Neural cell (in vitro differentiated cells): ENCODE data around the gene CLEC14A. TPM values are rescaled to one million over a fixed set of nuclear protein-coding genes. Genes with fewer than 3 reads are reported as not detected.

ENCODE experiments used
- H2AFZ ChIP-seq: fragments of 200-600, 300-800 bp; sonication (generic), shearing (Covaris generic); 2 replicates; pipeline ENCODE4 v1.6.0; 2014; ENCODE audit warnings: low read depth, mild to moderate bottlenecking, antibody characterized with exemption, low read length, moderate library complexity
- H3F3A ChIP-seq: fragments of 200-600 bp; shearing (Covaris generic); 2 replicates; pipeline ENCODE4 v1.6.1; 2016; ENCODE audit warnings: mild to moderate bottlenecking, moderate library complexity, mixed read lengths, antibody characterized with exemption, low read length; ENCODE audit not compliant: insufficient read depth, poor library complexity, severe bottlenecking
- H3K27ac ChIP-seq: fragments of 200-600, 300-800 bp; sonication (generic), shearing (Covaris generic); 2 replicates; pipeline ENCODE4 v1.5.1; 2014; ENCODE audit warnings: mild to moderate bottlenecking, low read length, moderate library complexity
- H3K27me3 ChIP-seq: fragments of 300-800, 200-600 bp; sonication (generic), shearing (Covaris generic); 2 replicates; pipeline ENCODE4 v1.6.0; 2014; ENCODE audit warnings: mild to moderate bottlenecking, low read depth, low read length, moderate library complexity; ENCODE audit not compliant: insufficient read depth
- H3K36me3 ChIP-seq: fragments of 300-800, 200-600 bp; sonication (generic), shearing (Covaris generic); 2 replicates; pipeline ENCODE4 v1.5.1; 2014; ENCODE audit warnings: mild to moderate bottlenecking, antibody characterized with exemption, low read length, moderate library complexity; ENCODE audit not compliant: insufficient read depth
- H3K4me2 ChIP-seq: fragments of 300-800, 200-600 bp; sonication (generic), shearing (Covaris generic); 2 replicates; pipeline ENCODE4 v1.6.0; 2014; ENCODE audit warnings: mild to moderate bottlenecking, low read length
- H3K4me3 ChIP-seq: fragments of 300-800, 200-600 bp; sonication (generic), shearing (Covaris generic); 2 replicates; pipeline ENCODE4 v1.5.1; 2014; ENCODE audit warnings: mild to moderate bottlenecking, low read length, moderate library complexity
- H3K79me2 ChIP-seq: fragments of 200-600 bp; shearing (Covaris generic); replicated peaks from 2 replicates; pipeline ENCODE4 v1.6.0; 2014; ENCODE audit warnings: mild to moderate bottlenecking, low read length, moderate library complexity; ENCODE audit not compliant: insufficient read depth
- H3K9ac ChIP-seq: fragments of 300-800, 200-600 bp; sonication (generic), shearing (Covaris generic); 2 replicates; pipeline ENCODE4 v1.6.1; 2016; ENCODE audit warnings: mild to moderate bottlenecking, low read length, mixed read lengths
- H3K9me2 ChIP-seq: fragments of 200-600 bp; shearing (Covaris generic); 2 replicates; pipeline ENCODE4 v1.6.1; 2016; ENCODE audit warnings: mild to moderate bottlenecking, low read length, mixed read lengths; ENCODE audit not compliant: insufficient read depth
- H3K9me3 ChIP-seq: fragments of 200-600, 300-800 bp; sonication (generic), shearing (Covaris generic); 2 replicates; pipeline ENCODE4 v1.6.1; 2016; ENCODE audit warnings: mild to moderate bottlenecking, mixed run types, low read length, moderate library complexity, mixed read lengths
- H4K20me1 ChIP-seq: fragments of 200-600 bp; shearing (Covaris generic); 2 replicates; pipeline ENCODE4 v1.6.1; 2016; ENCODE audit warnings: mild to moderate bottlenecking, mixed run types; ENCODE audit not compliant: insufficient read depth
- EP300 ChIP-seq: fragments of 450-650 bp; conservative IDR thresholded peaks from 2 replicates; pipeline ENCODE4 v1.6.1; 2014; ENCODE audit warnings: antibody characterized with exemption, mild to moderate bottlenecking, moderate library complexity; ENCODE audit not compliant: poor library complexity, severe bottlenecking
- EZH2 ChIP-seq: fragments of 200-600, 300-800 bp; shearing (Covaris generic), sonication (generic); IDR thresholded peaks from 2 replicates; pipeline ENCODE4 v1.6.1; 2014; ENCODE audit warnings: antibody characterized with exemption, low read length, borderline replicate concordance, mild to moderate bottlenecking; ENCODE audit not compliant: insufficient read depth, poor library complexity, severe bottlenecking
- MXI1 ChIP-seq: fragments of 450-650 bp; conservative IDR thresholded peaks from 2 replicates; pipeline ENCODE4 v1.6.1; 2014; ENCODE audit warnings: antibody characterized with exemption, mild to moderate bottlenecking; ENCODE audit not compliant: poor library complexity, severe bottlenecking
- POLR2AphosphoS5 ChIP-seq: IDR thresholded peaks from 2 replicates; pipeline ENCODE4 v1.6.1; 2012
- RAD21 ChIP-seq: fragments of 450-650 bp; conservative IDR thresholded peaks from 2 replicates; pipeline ENCODE4 v1.6.1; 2014; ENCODE audit warnings: antibody characterized with exemption, mild to moderate bottlenecking, moderate library complexity
- SMC3 ChIP-seq: fragments of 450-650 bp; conservative IDR thresholded peaks from 2 replicates; pipeline ENCODE4 v1.6.1; 2014; ENCODE audit warnings: antibody characterized with exemption, mild to moderate bottlenecking, moderate library complexity; ENCODE audit not compliant: poor library complexity
- TAF1 ChIP-seq: IDR thresholded peaks from 2 replicates; pipeline ENCODE4 v1.6.1; 2012; ENCODE audit warnings: low read depth
- polyA plus RNA-seq: library from polyadenylated mRNA; depleted of rRNA; stranded (reverse); fragments of >200 nt; gene quantifications from 2 replicates; pipeline ENCODE4 v1.2.3, GENCODE V29; 2014
- TF ChIP-seq, protein P1 (sequence below): IDR thresholded peaks from 2 replicates; pipeline ENCODE4 v1.6.1; 2012; ENCODE audit warnings: borderline replicate concordance
- TF ChIP-seq, protein P2 (sequence below): fragments of 450-650 bp; IDR thresholded peaks from 2 replicates; pipeline ENCODE4 v1.5.1; 2014; ENCODE audit warnings: antibody characterized with exemption, mild to moderate bottlenecking, moderate library complexity; ENCODE audit not compliant: poor library complexity, severe bottlenecking

CLEC14A gene
- polyA plus RNA-seq, 1 donor from 2014 or later: 0.12 TPM

DNA sequence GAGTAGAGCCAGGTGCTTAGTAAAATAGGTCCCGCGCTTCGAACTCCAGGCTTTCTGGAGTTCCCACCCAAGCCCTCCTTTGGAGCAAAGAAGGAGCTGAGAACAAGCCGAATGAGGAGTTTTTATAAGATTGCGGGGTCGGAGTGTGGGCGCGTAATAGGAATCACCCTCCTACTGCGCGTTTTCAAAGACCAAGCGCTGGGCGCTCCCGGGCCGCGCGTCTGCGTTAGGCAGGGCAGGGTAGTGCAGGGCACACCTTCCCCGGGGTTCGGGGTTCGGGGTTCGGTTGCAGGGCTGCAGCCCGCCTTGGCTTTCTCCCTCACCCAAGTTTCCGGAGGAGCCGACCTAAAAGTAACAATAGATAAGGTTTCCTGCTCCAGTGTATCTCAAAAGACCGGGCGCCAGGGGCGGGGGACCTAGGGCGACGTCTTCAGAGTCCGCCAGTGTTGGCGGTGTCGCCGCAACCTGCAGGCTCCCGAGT, 44.6 kb downstream of the CLEC14A start:
- Histone ChIP-seq H3K4me2 (no peak overlapping the region), H3K36me3 (no peaks in the 10 kb centered on the region), H3K27ac (no peak overlapping the region), H2AFZ (no peak overlapping the region), H3K4me3 (peak overlapping the region; percentile 44), H3K79me2 (no peaks in the 10 kb centered on the region), H3K9me3 (peaks cover 11% of the 10 kb centered on the region), H3F3A (no peaks in the 10 kb centered on the region), H3K9ac (no peak overlapping the region), H3K27me3 (peaks cover 63% of the 10 kb centered on the region), H3K9me2 (no peaks in the 10 kb centered on the region), H4K20me1 (no peaks in the 10 kb centered on the region)
- TF ChIP-seq TAF1: no peak
- TF ChIP-seq POLR2AphosphoS5: no peak
- TF ChIP-seq EP300: no peak
- no peak for TF ChIP-seq SMC3

DNA sequence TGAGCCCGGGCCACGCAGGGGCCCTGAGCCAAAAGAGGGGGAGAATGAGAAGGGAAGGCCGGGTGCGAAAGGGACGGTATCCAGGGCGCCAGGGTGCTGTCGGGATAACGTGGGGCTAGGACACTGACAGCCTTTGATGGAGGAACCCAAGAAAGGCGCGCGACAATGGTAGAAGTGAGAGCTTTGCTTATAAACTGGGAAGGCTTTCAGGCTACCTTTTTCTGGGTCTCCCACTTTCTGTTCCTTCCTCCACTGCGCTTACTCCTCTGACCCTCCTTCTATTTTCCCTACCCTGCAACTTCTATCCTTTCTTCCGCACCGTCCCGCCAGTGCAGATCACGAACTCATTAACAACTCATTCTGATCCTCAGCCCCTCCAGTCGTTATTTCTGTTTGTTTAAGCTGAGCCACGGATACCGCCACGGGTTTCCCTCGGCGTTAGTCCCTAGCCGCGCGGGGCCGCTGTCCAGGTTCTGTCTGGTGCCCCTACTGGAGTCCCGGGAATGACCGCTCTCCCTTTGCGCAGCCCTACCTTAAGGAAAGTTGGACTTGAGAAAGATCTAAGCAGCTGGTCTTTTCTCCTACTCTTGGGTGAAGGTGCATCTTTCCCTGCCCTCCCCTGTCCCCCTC, 45.2 kb downstream of the CLEC14A start:
- Histone ChIP-seq H3K4me2 (no peak overlapping the region), H3K27ac (no peak overlapping the region), H3K9ac (no peak overlapping the region), H3K9me2 (no peaks in the 10 kb centered on the region), H3K79me2 (no peaks in the 10 kb centered on the region), H3K4me3 (peak overlapping the region; percentile 44), H3K36me3 (no peaks in the 10 kb centered on the region), H2AFZ (no peak overlapping the region), H3K9me3 (peaks cover 11% of the 10 kb centered on the region), H4K20me1 (no peaks in the 10 kb centered on the region), H3F3A (no peaks in the 10 kb centered on the region), H3K27me3 (peaks cover 64% of the 10 kb centered on the region)
- TF ChIP-seq, protein P1, sequence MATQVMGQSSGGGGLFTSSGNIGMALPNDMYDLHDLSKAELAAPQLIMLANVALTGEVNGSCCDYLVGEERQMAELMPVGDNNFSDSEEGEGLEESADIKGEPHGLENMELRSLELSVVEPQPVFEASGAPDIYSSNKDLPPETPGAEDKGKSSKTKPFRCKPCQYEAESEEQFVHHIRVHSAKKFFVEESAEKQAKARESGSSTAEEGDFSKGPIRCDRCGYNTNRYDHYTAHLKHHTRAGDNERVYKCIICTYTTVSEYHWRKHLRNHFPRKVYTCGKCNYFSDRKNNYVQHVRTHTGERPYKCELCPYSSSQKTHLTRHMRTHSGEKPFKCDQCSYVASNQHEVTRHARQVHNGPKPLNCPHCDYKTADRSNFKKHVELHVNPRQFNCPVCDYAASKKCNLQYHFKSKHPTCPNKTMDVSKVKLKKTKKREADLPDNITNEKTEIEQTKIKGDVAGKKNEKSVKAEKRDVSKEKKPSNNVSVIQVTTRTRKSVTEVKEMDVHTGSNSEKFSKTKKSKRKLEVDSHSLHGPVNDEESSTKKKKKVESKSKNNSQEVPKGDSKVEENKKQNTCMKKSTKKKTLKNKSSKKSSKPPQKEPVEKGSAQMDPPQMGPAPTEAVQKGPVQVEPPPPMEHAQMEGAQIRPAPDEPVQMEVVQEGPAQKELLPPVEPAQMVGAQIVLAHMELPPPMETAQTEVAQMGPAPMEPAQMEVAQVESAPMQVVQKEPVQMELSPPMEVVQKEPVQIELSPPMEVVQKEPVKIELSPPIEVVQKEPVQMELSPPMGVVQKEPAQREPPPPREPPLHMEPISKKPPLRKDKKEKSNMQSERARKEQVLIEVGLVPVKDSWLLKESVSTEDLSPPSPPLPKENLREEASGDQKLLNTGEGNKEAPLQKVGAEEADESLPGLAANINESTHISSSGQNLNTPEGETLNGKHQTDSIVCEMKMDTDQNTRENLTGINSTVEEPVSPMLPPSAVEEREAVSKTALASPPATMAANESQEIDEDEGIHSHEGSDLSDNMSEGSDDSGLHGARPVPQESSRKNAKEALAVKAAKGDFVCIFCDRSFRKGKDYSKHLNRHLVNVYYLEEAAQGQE: no peak
- TF ChIP-seq EP300 (no peak), MXI1 (no peak), RAD21 (no peak), POLR2AphosphoS5 (no peak), TAF1 (no peak), EZH2 (no peak), SMC3 (no peak)
- TF ChIP-seq, protein P2, sequence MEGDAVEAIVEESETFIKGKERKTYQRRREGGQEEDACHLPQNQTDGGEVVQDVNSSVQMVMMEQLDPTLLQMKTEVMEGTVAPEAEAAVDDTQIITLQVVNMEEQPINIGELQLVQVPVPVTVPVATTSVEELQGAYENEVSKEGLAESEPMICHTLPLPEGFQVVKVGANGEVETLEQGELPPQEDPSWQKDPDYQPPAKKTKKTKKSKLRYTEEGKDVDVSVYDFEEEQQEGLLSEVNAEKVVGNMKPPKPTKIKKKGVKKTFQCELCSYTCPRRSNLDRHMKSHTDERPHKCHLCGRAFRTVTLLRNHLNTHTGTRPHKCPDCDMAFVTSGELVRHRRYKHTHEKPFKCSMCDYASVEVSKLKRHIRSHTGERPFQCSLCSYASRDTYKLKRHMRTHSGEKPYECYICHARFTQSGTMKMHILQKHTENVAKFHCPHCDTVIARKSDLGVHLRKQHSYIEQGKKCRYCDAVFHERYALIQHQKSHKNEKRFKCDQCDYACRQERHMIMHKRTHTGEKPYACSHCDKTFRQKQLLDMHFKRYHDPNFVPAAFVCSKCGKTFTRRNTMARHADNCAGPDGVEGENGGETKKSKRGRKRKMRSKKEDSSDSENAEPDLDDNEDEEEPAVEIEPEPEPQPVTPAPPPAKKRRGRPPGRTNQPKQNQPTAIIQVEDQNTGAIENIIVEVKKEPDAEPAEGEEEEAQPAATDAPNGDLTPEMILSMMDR: no peak
